NB4 (cell line): ENCODE data around the gene KLHDC10.

Source experiments
- TF ChIP-seq, protein P1 (sequence below): IDR thresholded peaks from one replicate; pipeline ENCODE4 v1.5.1; 2012; ENCODE audit warnings: low read depth, low read length
- TF ChIP-seq, protein P2 (sequence below): IDR thresholded peaks from 2 replicates; pipeline ENCODE4 v1.6.1; 2011; ENCODE audit warnings: low read depth, low read length

DNA sequence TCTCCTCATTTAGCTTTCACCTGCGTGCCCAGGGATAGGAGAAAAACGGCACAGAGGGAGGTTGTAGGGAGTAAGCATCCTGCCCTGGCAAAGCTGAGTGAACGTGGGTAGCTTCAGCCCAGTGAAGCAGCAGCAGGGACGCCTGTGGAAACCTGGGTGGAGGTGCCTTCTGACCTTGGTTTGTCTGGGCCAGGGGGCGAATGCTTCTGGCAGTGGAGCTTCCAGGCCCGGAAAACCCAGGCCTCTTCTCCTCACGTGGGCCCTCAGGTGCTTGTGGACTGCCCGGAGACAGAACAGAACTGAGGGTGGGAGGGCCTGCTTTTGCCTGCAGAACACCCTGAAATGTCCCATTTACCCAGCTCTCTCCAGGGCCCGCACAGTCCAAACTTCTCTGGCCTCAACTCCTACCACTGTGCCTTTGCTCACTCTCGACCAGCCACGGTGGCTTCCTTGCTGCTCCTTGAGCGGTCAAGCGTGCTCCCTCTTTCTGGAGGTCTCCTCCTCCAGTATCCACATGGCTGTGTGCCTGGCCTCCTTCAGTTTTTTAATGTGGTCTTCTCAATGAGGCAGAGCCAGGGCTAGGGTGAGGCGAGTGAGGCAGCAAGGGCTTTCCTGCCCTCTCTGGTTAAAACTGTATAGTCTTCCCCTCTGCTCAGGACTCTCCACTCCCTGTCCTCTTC lies 72.5 kb downstream of the KLHDC10 start:
- TF ChIP-seq, protein P1, sequence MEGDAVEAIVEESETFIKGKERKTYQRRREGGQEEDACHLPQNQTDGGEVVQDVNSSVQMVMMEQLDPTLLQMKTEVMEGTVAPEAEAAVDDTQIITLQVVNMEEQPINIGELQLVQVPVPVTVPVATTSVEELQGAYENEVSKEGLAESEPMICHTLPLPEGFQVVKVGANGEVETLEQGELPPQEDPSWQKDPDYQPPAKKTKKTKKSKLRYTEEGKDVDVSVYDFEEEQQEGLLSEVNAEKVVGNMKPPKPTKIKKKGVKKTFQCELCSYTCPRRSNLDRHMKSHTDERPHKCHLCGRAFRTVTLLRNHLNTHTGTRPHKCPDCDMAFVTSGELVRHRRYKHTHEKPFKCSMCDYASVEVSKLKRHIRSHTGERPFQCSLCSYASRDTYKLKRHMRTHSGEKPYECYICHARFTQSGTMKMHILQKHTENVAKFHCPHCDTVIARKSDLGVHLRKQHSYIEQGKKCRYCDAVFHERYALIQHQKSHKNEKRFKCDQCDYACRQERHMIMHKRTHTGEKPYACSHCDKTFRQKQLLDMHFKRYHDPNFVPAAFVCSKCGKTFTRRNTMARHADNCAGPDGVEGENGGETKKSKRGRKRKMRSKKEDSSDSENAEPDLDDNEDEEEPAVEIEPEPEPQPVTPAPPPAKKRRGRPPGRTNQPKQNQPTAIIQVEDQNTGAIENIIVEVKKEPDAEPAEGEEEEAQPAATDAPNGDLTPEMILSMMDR: no peak
- TF ChIP-seq, protein P2, sequence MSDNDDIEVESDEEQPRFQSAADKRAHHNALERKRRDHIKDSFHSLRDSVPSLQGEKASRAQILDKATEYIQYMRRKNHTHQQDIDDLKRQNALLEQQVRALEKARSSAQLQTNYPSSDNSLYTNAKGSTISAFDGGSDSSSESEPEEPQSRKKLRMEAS: no peak
